Kidney glomerular epithelial cell (primary cell): Measurements from ENCODE around the gene PTPN22.

Source experiments
- DNase-seq: peaks from one replicate; lab custom pipeline; 2025; lab: John Stamatoyannopoulos, UW

The PTPN22 gene

GRCh38 chr1:113871597-113872113 lies at the start of gene PTPN22:
Gene PTPN22 (minus strand): TSS chr1:113871712.
- DNase-seq, result peak; percentile 29

DNA sequence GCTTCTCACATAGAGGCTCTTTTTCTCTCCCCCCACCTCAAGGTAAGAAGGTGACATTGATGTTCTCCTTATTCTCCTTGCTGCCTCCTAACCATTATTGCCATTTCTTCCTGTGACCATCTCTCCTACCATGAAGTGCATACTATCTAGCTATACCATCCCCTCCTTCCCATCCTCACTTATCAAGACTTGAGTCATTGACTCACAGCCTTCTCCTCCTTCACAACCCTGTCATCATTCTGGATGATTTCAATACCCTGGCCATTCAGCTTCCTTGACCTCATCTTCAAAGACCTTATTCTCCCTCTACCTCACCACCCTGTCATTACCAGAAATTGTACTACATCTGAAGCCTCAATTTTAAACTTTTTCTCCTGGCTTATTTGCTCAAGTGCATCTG lies 46.7 kb upstream of the PTPN22 start:
- no peak for DNase-seq

GRCh38 chr1:113917400-113918082 lies 46.0 kb upstream of the PTPN22 start:
- DNase-seq, result no peak

DNA sequence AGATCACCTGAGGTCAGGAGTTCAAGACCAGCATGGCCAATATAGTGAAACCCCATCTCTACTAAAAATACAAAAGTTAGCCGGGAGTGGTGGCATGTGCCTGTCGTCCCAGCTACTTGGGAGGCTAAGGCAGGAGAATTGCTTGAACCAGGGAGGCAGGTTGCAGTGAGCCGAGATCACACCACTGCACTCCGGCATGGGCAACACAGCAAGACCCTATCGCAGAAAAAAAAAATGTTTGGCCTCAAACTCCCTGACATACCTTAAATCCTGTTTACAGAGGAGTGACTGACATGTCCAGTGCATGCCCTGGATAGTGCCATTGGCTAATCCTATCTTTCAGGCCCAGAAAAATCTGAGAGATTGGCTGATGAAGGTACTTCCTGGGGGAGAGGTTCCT lies 45.5 kb upstream of the PTPN22 start:
- no peak for DNase-seq

DNA sequence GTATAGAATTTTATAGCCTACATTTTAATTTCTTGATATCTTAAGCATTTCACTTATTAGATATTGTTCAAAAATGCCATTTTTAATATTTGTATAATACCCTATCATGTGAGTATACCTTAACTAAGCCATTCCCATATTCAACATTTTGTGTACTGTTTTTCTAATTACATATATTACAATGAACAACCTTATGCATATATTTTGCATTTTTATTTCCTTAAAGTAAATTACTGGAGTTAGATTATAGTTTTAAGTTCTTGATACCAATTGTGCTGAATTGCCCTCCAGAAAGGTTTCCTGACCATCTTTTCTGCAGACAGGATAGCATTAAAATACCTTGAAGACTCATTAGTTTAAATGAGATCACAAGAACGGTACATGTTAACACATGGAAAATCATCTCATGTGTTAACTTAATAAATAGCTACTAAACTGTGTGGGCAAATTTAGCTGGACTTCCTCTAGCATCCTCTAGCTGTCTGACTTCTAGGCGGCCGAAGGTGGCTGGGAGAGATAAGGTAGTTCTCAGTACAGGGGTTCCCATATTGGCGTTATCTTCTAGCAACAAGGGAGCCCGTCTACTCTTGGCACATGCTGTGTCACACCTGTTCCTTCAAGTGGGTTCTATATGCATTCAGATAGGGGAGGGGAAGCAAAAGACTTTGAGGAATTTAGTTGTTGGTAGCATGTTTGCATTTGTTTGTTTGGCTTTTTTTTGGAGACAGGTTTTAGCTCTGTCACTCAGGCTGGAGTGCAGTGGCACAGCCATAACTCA lies 42.6 kb upstream of the PTPN22 start:
- DNase-seq, result no peak

GRCh38 chr1:113913312-113913668 lies 41.8 kb upstream of the PTPN22 start:
- DNase-seq, result no peak

GRCh38 chr1:113912594-113913311 lies 41.2 kb upstream of the PTPN22 start:
- DNase-seq, result peak; percentile 74

GRCh38 chr1:113905435-113905861 lies 33.9 kb upstream of the PTPN22 start:
- no peak for DNase-seq

GRCh38 chr1:113904674-113905434 lies 33.3 kb upstream of the PTPN22 start, which contains the start of the genes AP4B1 and DCLRE1B:
Gene AP4B1 (minus strand): TSS chr1:113904799. CDS start chr1:113904717, 82 bp downstream.
Gene DCLRE1B (plus strand): TSS chr1:113905326. CDS start chr1:113905587, 261 bp downstream.
- DNase-seq, result peak; percentile 99

- DNase-seq, result no peak
Measured at GRCh38 chr1:113904293-113904673, 32.8 kb upstream of the PTPN22 start.

DNA sequence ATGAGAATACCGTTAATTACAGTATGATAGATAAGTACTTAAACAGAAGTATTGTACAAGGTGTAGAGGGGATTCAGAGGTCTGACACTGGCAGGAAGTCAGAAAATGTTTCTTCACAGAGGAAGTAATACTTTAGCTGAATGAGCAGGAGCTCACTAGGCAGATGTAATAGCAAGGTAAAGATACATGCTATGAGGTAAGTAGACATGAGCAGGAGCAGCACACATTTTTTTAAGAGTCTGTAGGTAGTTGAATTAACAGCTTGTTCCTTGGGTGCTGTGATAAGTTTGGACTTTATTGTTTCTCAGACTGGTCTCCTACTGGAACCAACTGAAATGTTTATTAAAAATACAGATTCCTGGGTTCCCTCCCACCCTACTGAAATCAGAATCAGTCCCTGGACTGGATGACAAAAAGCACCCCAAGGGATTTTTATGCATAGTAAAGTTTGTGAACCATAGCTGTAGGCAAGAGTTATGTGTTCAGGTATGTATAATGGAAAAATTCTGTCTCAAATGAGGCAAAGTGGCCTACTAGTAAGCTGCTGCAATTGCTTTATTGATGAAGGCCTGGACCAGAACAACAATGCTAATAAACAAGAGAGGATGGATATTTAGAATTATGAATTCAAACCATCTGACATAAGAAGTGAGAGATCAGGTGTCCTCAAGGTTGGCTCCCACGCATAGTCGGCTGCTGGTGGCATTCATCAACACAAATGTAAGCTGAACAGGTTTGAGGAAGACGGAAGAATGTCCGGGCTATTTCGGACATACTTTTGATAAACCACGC lies 32.2 kb upstream of the PTPN22 start:
- no peak for DNase-seq

DNA sequence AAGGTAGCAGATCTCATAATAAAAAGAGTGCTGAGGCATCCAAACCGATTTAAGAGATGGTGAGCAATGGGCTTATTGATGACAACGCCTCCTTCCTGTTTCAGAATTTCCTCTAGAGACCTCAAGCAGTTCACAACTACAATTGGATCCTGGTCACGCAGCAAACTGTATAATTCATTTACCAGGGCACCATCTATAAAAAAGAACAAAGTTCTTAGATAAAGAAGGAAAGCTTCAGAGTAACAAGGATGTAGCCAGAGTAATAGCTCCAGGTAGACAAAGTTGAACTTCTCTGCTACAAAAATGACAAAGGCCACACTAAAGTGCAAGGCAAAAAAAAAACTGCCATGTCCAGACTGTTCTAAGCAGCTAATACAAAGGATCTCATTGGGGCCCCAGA lies 29.7 kb upstream of the PTPN22 start:
- DNase-seq, result no peak

DNA sequence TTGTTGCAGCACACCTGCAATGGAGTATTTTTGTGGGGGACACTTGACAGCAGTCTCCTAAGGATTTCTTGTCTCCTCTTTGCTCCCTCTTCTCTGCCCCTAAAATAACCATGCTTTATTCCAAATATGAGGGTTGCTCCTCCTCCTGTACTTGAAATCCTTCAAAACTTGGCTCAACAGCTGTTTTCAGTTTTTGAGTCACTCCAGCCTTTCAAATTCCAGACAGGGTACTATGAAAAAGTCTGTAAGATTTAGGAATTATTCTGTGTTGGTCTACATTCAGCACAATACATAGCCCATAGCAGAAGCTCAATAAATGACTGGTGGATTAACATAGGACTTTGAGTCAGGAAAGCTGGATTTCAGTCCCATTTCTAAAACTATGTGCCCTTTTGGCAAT lies 27.6 kb upstream of the PTPN22 start:
- no peak for DNase-seq

- no peak for DNase-seq
Measured at GRCh38 chr1:113898241-113898814, 26.8 kb upstream of the PTPN22 start.

- DNase-seq, result no peak
Measured at GRCh38 chr1:113895961-113896360, 24.4 kb upstream of the PTPN22 start.

- no peak for DNase-seq
Measured at GRCh38 chr1:113895098-113895497, 23.6 kb upstream of the PTPN22 start.

GRCh38 chr1:113893267-113893666 lies 21.8 kb upstream of the PTPN22 start:
- DNase-seq, result no peak

GRCh38 chr1:113891631-113892220 lies 20.2 kb upstream of the PTPN22 start:
- no peak for DNase-seq

DNA sequence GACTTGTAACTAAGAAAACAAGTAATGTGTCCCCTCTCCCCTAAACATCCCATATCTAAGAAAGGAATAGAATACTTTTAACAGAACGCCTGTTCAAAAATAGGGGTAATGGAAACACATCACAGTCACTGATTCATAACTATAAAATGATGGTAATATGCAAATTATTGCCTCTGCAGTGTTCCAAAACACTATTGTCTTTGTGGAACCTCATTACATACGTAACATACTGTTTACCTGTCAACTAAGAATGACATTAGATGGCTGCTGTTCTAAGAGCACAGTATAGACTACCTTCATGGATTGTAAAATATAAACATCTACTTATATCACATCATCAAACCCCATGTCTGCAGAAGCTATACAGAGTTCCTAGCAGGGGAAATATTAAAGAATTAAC lies 19.3 kb upstream of the PTPN22 start:
- DNase-seq, result no peak
